K562 (cell line): ENCODE measurements around the gene SEC14L5. TPM values are rescaled to one million over a fixed set of nuclear protein-coding genes. Genes with fewer than 3 reads are reported as not detected.

Source experiments
- CHD7 ChIP-seq: fragments of 200-600 bp; sonication (generic); IDR thresholded peaks from one replicate; pipeline ENCODE4 v1.6.1; 2012; ENCODE audit warnings: mild to moderate bottlenecking, low read depth, low read length, inconsistent platforms
- GATAD2B ChIP-seq: fragments of 450-650 bp; IDR thresholded peaks from 2 replicates; pipeline ENCODE4 v1.6.1; 2017; ENCODE audit warnings: mild to moderate bottlenecking, borderline replicate concordance
- MNT ChIP-seq, 2 experiments: fragments of 450-650 bp; conservative IDR thresholded peaks; 2 replicates each; pipeline ENCODE4 v1.6.1; 2017; ENCODE audit warnings: mild to moderate bottlenecking in 2 of 2, moderate library complexity in 2 of 2
- RAD51 ChIP-seq: fragments of 450-650 bp; IDR thresholded peaks from 2 replicates; pipeline ENCODE4 v1.7.1; 2016; ENCODE audit warnings: low read depth, mild to moderate bottlenecking, borderline replicate concordance
- VEZF1 ChIP-seq: fragments of 200-800 bp; sonication (Bioruptor generic); IDR thresholded peaks from 2 replicates; pipeline ENCODE4 v1.6.1; 2017; ENCODE audit warnings: missing genetic modification characterization, missing compliant biosample characterization
- polyA plus RNA-seq, 8 experiments: library from polyadenylated mRNA; depleted of rRNA in 4 of 8; stranded (reverse) in 5 of 8; unstranded in 3 of 8; fragments of >200 nt; fragmentation: Nextera tagmentation in 2 of 8; fragmentation: Illumina TruSeq in 1 of 8; extraction: Ambion mirVana in 2 of 8; extraction: Trizol in 1 of 8; gene quantifications; 2 replicates each; pipeline versions ENCODE4 v1.2.1 to v1.2.3, GENCODE V29; 2011 to 2014; ENCODE audit warnings: inconsistent platforms in 1 of 8, missing spikeins in 1 of 8
- total RNA-seq, 7 experiments: library from RNA; depleted of rRNA in 6 of 7; stranded (reverse); fragments of >200 nt in 6 of 7; fragmentation: Illumina TruSeq in 2 of 7; extraction: Trizol in 2 of 7; gene quantifications; 2 replicates each; pipeline versions ENCODE4 v1.2.1 to v1.2.3, GENCODE V29; 2011 to 2021; ENCODE audit warnings: low replicate concordance in 1 of 7
- TF ChIP-seq, protein P1 (sequence below), 2 experiments: IDR thresholded peaks in 1 of 2; conservative IDR thresholded peaks in 1 of 2; 2 replicates each; pipeline ENCODE4 v1.6.1; 2016; ENCODE audit warnings: low read depth in 2 of 2, mild to moderate bottlenecking in 1 of 2, missing compliant biosample characterization in 1 of 2, missing genetic modification characterization in 1 of 2, moderate library complexity in 1 of 2
- TF ChIP-seq, protein P2 (sequence below): fragments of 250-450 bp; sonication (Bioruptor Pico); IDR thresholded peaks from 2 replicates; pipeline ENCODE4 v1.5.0; 2021

SEC14L5 gene
- total and polyA plus RNA-seq, 9 of the 15 experiments (the other 6 are each of a cell fraction or from before 2014, with no cell fraction given), result 0.11 TPM; not detected in 8

GRCh38 chr16:5015351-5015750, 57.2 kb downstream of the SEC14L5 start (continued):
- TF ChIP-seq CHD7 (no peak), MNT (conservative IDR thresholded peaks at IDR 0.05) (no peak), RAD51 (peak; percentile 61; the same call in 1 of the 2 replicates), VEZF1 (CRISPR knock-in tag) (no peak), GATAD2B (no peak)
- TF ChIP-seq, protein P1, sequence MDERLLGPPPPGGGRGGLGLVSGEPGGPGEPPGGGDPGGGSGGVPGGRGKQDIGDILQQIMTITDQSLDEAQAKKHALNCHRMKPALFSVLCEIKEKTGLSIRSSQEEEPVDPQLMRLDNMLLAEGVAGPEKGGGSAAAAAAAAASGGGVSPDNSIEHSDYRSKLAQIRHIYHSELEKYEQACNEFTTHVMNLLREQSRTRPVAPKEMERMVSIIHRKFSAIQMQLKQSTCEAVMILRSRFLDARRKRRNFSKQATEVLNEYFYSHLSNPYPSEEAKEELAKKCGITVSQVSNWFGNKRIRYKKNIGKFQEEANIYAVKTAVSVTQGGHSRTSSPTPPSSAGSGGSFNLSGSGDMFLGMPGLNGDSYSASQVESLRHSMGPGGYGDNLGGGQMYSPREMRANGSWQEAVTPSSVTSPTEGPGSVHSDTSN (CRISPR knock-in tag; IDR thresholded peaks at IDR 0.05; ENCODE audit: low read depth), result no peak
- TF ChIP-seq, protein P1 (tag; conservative IDR thresholded peaks at IDR 0.05; ENCODE audit: low read depth), result no peak
- TF ChIP-seq, protein P2, sequence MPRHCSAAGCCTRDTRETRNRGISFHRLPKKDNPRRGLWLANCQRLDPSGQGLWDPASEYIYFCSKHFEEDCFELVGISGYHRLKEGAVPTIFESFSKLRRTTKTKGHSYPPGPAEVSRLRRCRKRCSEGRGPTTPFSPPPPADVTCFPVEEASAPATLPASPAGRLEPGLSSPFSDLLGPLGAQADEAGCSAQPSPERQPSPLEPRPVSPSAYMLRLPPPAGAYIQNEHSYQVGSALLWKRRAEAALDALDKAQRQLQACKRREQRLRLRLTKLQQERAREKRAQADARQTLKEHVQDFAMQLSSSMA (CRISPR knock-in tag), result no peak
